Left hindlimb (tissue), 1 donor: ENCODE results near the gene RBP5.

Source experiments
- DNase-seq: peaks from one replicate; pipeline ENCODE4 v3.0.0-alpha.2; 2018

Gene RBP5

GRCh38 chr12:7144414-7145120, 15.9 kb upstream of the RBP5 start:
- no peak for DNase-seq

GRCh38 chr12:7143564-7143963, 14.9 kb upstream of the RBP5 start:
- DNase-seq = no peak

GRCh38 chr12:7142809-7143465, 14.2 kb upstream of the RBP5 start:
- no peak for DNase-seq

GRCh38 chr12:7142056-7142644, 13.5 kb upstream of the RBP5 start:
- no peak for DNase-seq

DNA sequence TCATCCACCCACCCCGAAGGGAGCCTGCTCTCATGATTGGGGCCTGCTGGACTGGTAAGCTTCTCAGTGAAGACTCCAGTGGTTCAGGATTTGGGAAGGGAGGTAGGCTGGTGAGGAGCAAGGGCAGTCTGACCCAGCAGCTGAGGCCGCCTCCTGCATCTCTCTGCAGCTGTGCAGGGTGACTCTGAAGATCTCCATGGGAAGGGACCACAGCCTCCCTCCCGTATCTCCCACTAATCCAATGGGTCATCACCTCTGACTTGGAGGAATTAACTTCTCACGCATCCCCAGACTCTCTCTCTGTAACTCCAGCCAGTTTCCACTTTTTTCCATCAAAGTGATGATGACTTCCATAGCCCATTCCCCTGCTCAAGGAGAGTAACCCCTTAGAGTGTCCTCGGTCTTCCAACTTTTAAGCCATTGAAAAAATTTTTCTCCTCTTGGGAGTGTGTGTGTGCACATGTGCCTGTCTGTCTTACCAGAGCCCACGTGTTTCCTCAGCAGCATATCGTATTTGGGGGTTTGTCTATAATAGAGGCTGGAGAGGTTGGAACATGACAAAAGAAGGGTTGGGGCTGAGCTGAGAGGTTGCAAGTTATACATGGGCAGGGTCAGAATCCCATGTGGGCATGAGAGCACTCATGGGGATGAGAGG, 12.8 kb upstream of the RBP5 start:
- no peak for DNase-seq

DNA sequence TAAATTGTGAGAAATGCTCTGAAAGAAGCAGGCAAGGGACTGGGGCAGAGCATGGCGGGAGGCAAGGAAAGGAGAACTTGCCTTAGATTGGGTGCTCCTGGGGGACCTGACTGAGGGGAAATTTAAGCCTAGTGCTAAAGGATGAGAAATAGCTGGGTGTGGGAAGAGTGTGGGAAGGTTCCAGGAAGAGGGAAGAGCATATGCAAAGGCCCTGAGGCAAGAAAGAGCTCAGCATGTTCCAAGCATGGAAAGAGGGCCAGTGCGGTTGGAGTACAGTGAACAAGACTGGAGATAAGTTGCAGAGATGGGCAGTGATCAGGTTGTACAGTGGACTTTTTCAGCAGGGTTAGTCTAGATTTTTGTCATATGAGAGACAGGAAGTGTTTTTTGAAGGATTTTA, 10.5 kb upstream of the RBP5 start:
- no peak for DNase-seq

DNA sequence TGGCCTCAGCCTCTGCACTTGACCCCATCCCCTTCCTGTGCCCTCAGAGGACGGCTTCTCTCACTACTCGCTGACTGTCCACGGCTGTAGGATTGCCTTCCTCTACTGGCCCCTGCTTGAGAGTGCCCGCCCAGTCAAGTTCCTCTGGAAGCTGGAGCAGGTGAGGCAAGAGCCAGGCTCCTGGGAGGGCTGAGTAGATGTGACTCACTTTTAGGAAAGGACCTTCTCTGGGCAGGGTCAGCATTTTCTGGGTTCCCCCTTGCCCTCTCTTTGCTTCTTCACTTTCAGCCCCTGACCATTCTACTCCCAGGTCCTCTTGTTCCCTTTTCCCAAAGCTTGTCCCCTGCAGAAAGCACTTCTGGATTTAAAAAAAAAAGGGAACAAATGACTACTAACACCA, 9.2 kb upstream of the RBP5 start:
- DNase-seq = no peak

- no peak for DNase-seq
These were observed 8.0 kb upstream of the RBP5 start for GRCh38 chr12:7136676-7137075.

DNA sequence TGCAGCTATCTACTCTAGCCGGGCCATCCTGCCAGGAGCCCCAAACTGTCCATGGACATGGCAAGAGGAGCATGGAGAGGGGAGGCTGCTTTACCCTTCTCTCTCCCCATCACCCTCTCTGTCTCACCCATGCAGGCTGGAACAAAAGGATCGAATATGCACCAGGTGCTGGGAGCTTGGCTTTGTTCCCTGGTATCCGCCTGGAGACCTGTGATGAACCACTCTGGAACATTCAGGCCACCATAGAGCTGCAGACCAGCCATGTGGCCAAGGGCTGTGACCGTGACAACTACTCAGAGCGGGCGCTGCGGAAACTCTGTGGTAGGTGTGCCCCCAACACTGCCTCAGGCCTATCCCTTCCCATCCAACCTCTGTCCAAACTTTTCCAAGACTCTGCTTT, 7.4 kb upstream of the RBP5 start:
- DNase-seq = no peak

GRCh38 chr12:7134396-7135166, 5.9 kb upstream of the RBP5 start:
- no peak for DNase-seq

- DNase-seq = no peak
These were observed 2.8 kb upstream of the RBP5 start for GRCh38 chr12:7131502-7131866.

DNA sequence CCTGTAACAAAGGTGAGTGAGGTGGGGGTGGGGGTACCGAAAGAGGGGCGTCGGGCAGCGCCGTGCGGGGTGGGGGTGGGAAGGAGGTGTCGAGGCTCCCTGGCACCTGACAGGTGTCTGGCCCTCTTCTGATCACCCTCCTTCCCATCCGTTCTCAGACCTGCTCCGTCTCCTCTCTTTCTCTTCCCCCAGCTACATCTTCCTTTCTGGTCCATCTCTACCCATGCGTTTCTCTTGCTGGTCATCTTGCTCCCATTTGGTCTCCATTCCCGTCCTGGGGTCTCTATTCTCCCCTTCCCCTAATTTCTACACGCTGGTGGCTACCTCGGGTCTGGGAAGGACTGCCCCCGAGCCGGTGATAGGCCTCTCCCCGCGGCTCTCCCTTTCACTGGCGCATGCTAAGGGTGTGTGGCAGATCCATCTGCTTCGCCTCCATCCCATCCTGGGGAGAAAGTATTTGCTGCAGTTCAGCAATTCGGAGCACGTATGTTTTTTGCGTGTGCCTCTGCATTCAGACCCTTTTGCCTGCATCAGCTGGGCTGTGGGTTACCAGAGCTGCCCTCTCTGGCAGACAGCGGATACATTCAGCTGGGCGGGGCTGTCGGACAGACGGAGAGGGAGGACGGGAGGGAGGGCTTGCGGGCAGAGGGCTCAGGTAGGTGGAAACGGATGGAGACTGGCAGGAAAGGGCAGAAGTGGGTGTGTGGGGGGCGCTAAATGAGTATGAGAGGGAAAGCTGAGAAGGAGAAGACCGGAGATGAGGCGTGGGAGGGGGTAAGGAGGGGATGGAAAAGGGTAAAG, 2.2 kb upstream of the RBP5 start:
- DNase-seq = peak; percentile 68

GRCh38 chr12:7129872-7130691, 1.4 kb upstream of the RBP5 start, which contains the start of gene CLSTN3:
Gene CLSTN3 (plus strand): TSS chr12:7130371. CDS start chr12:7130649, 278 bp downstream.
- peak; percentile 94 for DNase-seq

DNA sequence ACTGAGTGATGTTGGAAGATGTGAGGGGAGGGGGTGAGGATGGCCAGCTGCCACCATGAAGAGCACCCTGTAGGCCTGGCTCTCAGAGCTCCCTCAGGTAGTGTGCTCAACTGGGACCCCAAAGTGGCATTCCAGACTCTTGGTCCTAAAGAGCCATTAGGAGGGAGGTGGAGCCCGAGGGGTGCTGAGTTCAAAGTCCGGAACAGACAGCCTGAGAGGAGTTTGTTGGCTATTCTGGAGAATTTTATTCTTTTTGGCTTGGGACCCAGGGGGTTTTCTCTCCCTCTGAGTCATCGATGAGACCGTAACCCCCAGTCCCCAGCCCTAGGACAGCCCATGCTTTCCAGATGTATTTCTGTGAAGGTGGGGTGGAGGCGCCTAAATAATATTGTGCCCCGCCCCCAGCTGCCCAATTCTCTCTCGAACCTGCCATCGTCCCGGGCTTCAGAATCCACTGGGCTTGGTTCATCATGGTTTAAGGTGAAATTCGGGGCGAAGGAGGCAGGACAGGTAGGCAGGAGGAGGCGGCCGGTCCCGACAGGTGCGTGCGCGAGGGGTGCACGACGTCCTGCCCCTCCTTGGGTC, 690 bp upstream of the RBP5 start:
- DNase-seq = no peak

- DNase-seq = no peak
These were observed 618 bp downstream of the RBP5 start for GRCh38 chr12:7127916-7128626.

GRCh38 chr12:7125632-7126227, 3.0 kb downstream of the RBP5 start:
- no peak for DNase-seq

GRCh38 chr12:7123806-7124522, 4.7 kb downstream of the RBP5 start:
- no peak for DNase-seq

DNA sequence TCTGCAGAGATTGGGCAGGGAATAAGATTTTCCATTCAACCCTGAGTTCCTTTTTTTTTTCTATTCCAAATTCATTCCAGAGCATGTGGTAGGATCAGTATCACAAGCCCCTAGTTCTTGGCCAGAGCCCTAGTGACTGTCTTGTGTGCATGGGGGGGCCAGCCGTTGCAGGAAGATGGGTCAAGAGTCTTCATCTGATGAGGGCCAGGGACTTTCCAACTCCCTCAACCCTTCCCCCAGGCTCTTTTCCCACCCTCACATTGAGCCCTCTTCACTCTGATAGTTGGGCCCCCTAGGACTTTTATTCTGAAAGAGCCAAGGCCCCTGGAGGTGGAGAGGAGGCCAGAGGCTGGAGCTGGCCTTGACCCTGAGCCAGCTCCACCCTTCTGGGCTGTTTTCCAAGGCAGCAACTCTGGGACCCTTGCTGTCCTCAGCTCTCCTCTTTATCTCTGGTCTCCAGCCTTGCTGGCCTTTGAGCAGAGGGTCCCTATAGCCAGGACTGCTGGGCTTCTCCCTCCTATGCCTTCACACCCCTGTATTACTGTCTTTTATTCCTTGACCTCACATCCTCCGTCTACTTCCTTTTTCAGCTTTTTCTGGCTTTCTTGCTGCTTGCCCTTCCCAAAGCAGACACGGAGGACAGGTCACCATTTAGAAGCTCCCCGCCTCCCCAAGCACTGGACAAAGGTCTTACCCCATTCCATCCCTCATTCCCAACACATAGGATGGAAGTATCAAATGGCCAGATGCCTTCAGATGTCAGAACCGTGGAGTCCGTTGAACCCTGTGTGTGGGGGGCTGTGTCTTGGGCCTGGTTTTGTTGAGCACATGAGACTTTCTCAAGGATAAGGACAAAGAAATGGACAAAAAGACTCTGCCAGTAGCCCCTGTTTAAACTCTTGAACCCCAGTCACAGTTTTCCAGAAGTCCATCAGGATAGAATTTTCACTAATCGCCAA, 5.6 kb downstream of the RBP5 start:
- DNase-seq = no peak
